Umbilical cord (tissue), 2 donors: ENCODE results near the gene PPM1H. TPM values are rescaled to one million over a fixed set of nuclear protein-coding genes. Genes with fewer than 3 reads are reported as not detected.
"Not testable (repeated sequence)": the region's sequence is repeated elsewhere in the genome, so short reads cannot be mapped to it uniquely, and the experiment has no call there.

Source experiments
- DNase-seq: peaks from one replicate; pipeline ENCODE4 v3.0.0-alpha.2; 2015; ENCODE audit warnings: low spot score
- total RNA-seq: library from RNA; depleted of rRNA; stranded (reverse); fragments of >200 nt; gene quantifications from one replicate; pipeline ENCODE4 v1.2.3, GENCODE V29; 2014; ENCODE audit warnings: low replicate concordance; ENCODE audit not compliant: insufficient read depth

Gene PPM1H, protein sequence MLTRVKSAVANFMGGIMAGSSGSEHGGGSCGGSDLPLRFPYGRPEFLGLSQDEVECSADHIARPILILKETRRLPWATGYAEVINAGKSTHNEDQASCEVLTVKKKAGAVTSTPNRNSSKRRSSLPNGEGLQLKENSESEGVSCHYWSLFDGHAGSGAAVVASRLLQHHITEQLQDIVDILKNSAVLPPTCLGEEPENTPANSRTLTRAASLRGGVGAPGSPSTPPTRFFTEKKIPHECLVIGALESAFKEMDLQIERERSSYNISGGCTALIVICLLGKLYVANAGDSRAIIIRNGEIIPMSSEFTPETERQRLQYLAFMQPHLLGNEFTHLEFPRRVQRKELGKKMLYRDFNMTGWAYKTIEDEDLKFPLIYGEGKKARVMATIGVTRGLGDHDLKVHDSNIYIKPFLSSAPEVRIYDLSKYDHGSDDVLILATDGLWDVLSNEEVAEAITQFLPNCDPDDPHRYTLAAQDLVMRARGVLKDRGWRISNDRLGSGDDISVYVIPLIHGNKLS
- total RNA-seq: 1.9 TPM

DNA sequence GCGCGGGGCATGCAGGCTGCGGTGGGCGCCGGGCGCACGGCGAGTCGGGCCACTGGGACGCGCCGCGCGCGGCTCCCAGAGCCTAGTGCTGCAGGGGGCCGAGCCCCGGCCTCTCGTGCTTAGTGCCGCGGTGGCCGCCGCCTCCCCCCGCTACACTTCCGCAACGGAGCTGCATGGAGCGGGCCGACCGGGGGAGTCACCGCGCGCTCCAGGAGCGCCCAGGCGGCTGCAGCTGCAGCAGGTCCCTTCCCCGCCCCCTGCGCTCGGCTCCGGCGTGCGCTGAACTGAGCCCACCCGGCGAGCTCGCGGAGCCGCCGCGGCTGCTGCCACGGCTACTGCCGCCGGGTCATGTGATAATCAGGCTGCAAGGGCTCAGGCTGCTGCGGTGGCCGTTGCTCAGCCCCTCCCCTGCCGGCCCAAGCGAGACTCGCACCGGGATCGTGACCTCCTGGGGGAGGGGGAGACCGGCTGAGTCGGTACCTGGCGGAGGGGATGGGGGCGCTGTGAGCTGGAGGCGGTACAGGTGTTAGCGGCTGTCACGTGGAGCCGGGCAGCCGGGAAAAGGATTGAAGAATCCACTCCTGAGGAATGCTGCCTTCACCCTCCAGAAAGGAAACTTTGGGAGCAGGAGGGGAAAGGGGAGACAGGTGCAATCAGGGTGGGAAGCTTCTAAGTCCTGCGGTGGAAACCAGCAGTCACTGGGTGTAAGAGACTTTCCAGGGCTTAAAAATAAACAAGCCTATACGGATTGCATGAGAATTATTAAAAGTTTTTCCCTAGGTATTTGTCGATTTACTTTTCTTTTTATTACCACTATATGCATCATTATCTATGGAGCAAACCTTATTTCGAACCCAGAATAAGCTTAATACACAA lies at the start of gene PPM1H:
TSS of gene PPM1H (minus strand) at position 352 of the 876 bp plus-strand sequence. CDS start 414 bp downstream, outside the sequence.
- peak; percentile 22 for DNase-seq

DNA sequence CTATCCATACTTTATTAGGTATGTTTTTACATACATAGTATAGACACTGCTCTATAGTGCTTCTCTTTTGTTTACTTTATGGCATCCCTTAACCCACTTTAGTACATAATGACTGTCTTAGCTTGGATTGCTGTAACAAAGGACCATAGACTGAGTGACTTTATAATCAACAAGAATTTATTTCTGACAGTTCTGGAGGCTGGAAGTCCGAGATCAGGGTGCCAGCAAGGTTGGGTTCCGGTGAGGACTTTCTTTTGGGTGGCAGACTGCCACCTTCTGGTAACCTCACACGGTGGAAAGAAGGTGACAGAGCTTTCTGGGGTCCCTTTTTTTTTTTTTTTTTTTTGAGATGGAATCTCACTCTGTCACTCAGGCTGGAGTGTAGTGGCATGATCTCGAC lies 48.6 kb upstream of the PPM1H start:
- no peak for DNase-seq

DNA sequence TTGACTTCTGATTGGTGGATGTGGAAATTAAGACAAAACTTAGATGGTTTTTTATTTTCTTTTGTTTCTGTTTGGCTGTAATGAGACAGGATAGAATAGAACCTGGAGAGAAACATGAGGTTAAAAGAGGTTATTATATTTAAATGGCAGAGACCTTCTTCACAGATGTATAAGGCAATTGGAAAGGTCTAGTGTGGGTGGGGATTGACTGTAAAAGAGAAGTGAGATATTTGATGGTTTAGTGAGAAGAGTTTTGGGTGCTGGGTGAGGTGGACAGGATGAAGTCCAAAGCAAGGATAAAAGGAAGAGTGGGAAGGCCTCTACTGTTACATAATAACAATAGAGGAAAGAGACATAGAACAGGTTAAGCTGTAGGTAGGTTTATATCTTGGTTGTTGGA lies 43.8 kb upstream of the PPM1H start:
- DNase-seq: no peak

DNA sequence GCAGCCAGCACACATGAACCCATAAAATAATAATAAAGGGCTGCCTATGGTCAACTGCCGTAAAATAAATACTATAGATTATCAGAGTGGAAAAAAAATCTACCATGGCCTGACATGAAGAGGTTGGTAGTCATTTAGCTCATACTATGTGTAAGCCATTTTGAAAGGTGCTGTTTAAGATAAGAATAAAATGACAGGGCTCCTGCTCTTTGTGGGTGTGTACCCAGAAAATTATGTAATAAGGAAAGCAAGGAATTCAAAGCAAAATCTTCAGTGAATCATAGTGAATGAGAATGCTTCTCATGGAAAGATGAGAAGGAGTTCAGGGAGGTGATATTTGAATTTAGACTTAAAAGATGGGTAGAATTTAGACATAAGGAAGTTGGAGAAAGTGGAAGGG lies 42.9 kb upstream of the PPM1H start:
- DNase-seq: no peak

DNA sequence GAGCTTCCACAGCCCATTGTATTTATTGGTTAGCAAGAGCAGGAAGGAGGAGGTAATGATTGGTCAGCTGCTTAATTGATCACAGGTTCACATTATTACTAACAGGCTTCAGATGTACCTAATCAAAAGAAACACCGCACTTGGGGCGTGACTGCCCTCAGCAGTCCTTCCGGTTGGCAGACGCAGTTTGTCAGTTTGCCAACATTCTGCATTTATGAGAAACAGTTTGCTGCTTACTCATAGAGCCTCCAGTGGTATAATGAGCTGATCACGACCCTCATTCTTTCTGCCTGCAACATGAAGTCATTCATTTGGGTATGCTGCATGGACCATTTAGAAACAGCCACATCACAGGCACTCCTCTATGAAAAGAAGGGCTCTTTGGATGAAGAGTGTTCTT lies 42.5 kb upstream of the PPM1H start:
- no peak for DNase-seq

DNA sequence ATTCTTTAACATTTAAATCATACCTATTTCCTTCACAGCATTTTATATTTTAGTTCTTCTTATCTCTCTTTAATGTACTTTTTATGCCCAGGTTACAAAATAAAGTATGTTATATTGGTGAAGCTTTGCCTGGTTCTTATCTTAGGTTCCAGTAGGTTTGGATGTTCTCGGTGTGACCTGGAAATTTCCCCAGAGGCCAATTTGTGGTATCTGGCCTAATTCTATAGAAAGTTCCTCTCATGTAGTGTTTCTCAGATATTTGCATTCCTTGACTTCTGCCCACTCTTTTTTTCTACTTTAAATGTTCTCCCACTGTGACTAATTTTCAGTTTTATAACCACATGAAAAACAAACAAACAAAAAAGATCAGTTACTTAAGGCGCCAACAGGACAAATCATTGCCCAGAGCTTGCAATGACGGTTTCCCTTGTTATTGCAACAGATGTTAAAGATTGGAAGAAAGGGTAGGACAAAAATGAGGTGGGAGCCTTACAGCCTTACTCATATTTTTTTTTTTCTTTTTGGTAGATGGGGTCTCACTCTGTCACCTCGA lies 41.2 kb upstream of the PPM1H start:
- no peak for DNase-seq

DNA sequence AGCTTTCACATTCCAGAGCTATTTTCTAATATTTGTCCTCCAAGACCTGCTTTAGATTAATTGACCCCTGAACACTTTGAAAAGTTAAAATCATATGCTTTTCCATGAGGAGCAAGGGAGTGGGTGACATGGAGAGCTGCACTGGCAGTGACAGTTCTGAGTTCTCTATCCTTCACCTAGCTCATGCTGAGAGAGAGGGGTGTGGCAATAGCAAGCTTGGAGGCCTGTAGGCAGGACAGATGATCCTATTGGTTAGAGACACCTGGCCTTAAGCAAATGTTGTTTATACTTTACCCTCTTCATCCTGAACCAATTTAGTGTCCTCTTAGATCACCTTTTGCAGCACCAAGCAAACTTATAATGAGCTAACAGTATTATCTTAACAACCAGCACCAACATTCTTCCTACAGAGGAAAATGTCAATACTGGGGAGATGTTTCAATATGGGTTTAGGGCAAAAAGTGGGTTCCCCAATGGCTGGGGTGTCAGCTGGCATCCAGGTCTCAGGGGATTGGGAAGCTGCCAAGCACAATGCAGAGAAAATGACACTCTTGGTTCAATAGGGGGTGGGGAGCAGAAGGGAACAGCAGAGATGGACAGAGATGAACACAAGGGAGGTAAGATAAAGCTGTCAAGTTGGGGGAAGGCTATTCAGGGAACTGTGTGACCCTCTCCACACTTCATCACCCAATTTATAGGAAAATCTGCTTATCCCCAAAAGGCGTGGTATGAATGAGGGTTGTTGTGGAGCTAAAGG lies 37.0 kb upstream of the PPM1H start:
- no peak for DNase-seq

DNA sequence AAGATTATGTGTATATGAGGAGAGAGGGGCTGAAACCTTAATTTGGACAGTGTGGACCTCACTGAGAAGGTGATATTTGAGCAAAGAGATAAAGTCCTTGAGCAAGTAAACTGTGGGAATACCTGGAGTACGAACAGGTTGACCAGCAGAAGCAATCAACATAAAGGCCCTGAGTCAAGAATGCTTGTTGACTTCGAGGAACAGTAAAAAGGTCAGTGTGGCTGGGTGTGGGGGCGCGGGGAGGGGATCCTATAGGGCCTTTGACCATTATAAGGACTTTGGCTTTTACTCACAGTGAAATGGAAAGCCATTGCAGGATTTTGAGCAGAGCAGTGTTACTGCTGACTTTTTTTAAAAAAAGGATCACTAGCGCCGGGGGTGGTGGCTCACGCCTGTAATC lies 34.7 kb upstream of the PPM1H start:
- DNase-seq: no peak

DNA sequence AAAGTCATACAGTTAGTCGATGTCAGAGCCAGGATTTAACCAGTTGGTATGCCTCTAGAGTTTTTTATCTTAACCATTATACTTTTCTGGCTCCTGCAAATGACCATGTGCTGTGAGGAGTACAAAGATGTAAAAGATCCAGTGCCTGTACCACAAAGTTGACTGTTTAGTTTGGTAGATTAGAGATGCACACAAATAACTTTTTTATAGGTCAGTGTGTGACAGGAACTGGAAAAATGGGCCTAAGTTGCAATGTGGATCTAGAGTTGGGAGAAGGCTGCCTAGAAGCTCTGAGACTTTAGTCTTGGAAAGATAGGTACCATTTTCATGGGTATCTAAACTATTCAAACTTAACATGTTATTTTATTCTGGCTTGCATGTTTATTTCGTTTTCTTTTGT lies 32.8 kb upstream of the PPM1H start:
- DNase-seq: no peak

DNA sequence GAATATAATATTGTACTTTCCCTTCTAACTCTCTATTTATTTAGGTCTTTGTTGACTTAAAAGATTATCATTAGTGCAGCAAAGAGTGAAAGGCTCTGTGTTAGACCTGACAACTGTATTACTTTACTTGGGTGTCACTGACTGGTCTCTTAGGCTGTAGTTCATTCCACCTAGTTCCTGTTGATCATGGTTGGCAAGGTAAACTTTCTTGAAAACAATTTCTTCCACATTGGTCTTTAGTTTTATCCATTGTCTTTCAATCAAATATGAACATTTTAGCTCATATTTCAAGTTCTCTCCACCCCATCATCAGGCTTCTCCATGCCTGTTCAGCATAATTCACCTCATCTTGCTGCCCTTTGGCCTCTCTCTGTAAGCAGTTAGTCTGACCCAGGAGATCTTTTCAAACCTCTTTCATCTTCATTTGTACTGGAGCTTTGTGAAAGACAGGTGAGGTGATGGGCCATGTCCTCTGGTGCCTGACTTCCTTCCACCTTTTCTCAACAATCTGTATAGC lies 32.1 kb upstream of the PPM1H start:
- DNase-seq: no peak

DNA sequence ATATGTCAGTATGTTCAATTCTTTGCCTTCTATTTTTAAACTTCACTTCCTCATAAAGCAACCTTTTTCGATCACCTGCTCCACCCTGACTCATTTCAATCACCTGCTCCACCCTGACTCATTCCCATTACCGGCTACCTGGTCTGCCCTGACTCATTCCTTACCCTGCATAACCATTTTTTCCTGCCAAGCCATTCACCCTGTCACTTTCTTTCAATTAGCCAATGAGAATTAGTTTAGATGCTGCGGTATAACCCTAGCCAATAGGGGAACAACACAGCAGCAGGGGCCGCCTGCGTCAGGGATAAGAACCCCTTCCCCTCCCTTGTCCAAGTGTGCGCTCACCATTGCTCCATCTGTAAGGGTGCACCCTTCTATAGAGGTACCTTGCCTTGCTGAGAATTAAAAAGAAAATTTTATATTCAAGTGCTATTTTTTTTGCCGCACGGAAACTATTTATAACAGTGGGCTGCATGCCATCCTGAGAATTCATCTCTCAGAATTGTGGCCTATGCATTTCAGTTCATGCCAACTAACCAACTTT lies 31.6 kb upstream of the PPM1H start:
- not testable (repeated sequence) for DNase-seq

DNA sequence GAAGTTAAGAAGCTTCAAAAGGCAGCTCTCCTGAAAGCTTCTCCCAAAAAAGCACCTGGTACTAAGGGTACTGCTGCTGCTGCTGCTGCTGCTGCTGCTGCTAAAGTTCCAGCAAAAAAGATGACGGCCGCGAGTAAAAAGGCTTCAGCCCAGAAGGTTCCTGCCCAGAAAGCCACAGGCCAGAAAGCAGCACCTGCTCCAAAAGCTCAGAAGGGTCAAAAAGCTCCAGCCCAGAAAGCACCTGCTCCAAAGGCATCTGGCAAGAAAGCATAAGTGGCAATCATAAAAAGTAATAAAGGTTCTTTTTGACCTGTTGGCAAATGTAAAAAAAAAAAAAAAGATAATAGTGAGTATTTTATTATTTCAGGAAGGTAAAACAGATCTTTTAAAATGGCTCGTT lies 30.8 kb upstream of the PPM1H start:
- DNase-seq: not testable (repeated sequence)

DNA sequence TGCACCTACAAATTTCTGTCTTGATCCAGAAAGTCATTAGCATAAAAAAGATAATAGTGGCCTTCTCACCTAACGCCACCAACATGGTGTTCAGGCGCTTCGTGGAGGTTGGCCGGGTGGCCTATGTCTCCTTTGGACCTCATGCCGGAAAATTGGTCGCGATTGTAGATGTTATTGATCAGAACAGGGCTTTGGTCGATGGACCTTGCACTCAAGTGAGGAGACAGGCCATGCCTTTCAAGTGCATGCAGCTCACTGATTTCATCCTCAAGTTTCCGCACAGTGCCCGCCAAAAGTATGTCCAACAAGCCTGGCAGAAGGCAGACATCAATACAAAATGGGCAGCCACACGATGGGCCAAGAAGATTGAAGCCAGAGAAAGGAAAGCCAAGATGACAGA lies 30.3 kb upstream of the PPM1H start:
- not testable (repeated sequence) for DNase-seq

DNA sequence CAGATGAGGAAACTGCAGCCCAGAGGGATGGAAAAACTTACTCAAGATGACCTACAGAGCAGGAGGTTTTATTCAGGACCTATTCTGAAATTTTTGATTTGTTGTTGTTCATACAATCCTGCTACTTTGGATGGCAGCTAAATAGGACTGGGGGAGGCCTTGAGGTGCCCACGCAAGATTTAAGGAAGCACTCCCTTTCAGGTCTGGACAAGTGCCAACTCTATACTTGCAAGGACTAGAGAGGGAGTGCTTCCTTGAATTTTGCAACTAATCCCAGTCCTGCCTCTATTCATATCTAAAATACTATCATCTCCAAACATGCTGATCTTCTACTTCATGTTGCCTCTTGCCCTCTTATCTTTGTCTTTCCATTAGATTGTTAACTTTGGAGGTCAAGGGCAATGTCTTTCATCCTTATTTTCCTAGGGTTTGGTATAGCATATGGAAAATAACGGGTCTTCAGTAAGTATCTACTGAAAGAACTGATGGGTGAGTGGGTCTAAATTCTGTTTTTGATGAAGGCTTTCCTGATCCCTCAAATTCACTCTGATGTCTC lies 28.6 kb upstream of the PPM1H start:
- DNase-seq: no peak

DNA sequence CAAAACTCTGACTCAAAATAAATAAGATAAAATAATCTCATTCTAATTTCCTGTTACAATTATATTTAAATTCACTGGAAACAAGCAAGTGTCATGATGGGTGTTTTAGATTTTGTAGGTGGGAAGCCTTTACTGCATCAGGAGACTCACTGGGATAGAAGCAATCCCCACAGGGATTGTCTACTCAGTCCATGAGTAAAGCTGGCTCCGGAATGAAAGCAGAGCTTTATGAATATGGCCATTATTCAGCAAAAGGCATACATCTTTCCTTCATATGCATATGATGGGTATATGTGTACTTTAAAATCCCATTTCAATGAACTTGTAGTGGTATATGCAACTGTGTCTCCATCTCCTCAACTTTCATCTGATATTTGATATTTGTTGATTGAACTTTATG lies 25.4 kb upstream of the PPM1H start:
- no peak for DNase-seq

DNA sequence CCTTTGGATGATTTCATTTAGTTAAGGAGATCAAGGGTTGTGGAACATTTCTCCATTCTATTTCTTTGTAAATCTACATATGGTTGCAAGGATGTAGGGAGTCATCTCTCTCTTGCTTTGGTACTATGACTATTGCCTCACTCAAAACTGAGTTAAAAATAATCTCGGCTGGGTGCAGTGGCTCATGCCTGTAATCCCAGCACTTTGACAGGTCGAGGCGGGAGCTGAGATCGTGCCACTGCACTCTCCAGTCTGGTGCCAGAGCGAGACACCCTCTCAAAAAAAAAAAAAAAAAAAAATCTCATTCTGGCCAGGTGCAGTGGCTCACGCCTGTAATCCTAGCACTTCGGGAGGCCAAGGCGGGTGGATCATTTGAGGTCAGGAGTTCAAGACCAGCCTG lies 24.8 kb upstream of the PPM1H start:
- DNase-seq: no peak

DNA sequence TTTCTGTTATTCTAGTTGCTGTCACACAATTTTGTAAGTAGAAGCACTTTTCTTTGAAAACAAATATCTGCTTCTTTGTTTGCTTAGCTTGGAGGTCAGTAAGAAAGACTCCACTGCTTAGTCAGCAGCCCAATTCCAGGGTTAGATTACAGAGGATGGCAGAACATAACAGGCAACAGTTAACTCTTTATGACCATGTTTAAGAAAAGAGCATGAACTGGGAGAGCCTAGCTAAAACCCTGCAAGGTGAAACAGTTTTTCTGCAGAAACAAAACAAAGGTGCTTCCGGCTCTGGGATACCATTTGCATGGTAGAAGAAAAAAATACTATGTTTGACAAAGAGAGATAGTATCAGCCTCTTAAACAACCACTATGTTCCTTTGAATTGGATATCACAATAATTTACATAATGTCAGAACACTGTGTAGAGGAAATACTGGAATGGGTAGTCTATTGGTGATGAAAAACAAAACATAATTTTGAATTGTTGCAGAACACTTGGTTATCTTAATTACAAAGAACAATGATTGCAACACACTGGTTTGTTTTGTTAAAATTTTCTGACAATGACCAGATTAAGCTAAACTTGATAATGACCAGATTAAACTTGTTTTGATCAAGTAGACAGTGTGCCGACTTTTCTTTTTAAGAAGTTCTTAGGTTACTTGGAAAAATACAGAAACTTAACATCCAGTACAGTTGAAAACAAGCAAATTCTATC lies 22.4 kb upstream of the PPM1H start:
- peak; percentile 14 for DNase-seq

DNA sequence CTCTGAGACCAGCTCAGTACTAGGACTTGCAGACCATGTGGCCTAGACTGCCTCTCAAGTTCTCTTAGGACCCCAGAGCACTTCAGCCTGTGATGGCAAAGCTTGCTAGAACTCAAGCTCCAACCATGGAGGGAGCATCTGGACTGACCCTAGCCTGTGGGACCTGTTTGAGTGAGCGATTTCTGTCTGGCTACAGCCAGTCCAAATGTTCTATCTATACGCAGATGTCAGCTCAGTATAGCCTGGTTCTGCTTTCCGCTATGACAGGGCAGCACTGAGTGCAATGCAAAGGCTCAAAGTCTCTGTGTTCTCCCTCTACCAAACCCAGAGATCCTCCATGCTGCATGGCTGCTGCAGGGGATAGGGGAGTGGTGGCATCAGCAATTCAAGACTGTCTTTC lies 20.7 kb upstream of the PPM1H start:
- DNase-seq: no peak

DNA sequence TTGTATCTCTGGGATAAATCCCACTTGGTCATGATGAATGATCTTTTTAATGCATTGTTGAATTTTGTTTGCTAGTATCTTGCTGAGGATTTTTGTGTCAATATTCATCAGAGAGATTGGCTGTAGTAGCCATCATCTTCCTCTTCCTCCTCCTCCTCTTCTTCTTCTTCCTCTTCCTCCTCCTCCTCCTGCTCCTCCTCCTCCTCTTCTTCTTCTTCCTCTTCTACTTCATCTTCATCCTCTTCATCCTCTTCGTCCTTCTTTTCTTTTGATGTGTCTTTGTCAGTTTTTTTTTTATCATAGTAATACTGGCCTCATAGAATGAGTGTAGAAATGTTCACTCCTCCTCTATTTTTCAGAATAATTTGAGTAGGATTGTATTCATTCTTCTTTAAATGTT lies 15.4 kb upstream of the PPM1H start:
- DNase-seq: no peak

DNA sequence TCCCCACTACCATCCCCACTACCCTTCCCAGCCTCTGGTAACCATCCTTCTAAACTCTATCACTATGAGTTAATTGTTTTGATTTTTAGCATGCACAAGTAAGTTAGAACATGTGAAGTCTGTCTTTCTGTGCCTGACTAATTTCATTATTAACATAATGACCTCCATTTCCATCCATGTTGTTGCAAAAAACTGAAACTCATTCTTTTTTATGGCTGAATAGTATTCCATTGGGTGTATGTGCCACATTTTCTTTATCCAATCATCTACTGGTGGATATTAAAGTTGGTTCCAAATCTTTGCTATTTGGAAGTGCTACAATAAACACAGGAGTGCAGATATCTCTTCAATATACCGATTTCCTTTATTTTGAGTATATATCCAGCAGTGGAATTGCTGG lies 13.2 kb upstream of the PPM1H start:
- no peak for DNase-seq
